Heart left ventricle (tissue), 13 donors: ENCODE results near the gene MSH5.

Source experiments
- POLR2A ChIP-seq, 2 donors: fragments of 450-650 bp; IDR thresholded peaks; one replicate each; pipeline ENCODE4 v1.6.1; 2017; ENCODE audit warnings: antibody characterized with exemption in 2 of 2, mild to moderate bottlenecking in 2 of 2, moderate library complexity in 2 of 2
- TF ChIP-seq, protein P1 (sequence below), 12 donors: fragments of 200-600 bp; sonication (generic) in 4 of 12; IDR thresholded peaks; one replicate each; pipeline versions ENCODE4 v1.5.0 to v1.8.0; 2018 to 2022; ENCODE audit warnings: antibody characterized with exemption in 12 of 12, mild to moderate bottlenecking in 5 of 12
- donor health status: ischemic (EF 13 %, LVEDD 7.1; RV severe dilation, severe dysfunction).
- donor health status: DM: no; HTN: yes; CAD: no.
- donor health status: DM: no; HTN: no; CAD: no.
- donor health status: ischemic (EF 25% LVEDD 6.9; RV normal size, moderate dysfunction).
- donor health status: ischemic (EF 25% LVEDD 5.7; RV mildly dilated, moderate dysfunction).
- donor health status: ischemic (EF 35%, LVEDD 5.7; RV mildly dilated, moderate dysfunction).
- donor health status: nonischemic (EF 11% LVEDD 7.7; RV severe dilation, severe dysfunction).
- donor health status: DM: yes; HTN: yes; CAD: no.
- donor health status: PGD.
- donor health status: ischemic (EF 29% LVEDD 5.4; RV normal size, mild dysfunction).
- donor health status: nonischemic (EF 23%, LVEDD 6.1; RV moderate dilation, normal function).

DNA sequence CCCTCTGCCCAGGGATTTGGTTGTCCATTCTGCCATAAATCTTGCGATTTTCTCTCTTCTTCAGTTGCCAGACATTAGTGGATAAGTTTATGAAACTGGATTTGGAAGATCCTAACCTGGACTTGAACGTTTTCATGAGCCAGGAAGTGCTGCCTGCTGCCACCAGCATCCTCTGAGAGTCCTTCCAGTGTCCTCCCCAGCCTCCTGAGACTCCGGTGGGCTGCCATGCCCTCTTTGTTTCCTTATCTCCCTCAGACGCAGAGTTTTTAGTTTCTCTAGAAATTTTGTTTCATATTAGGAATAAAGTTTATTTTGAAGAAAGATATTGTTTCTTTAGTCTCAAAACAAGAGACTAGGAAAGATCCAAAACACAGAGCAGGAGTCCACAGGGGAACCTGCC lies 22.6 kb downstream of the MSH5 start, which contains the start of gene SAPCD1:
- TF ChIP-seq, protein P1, sequence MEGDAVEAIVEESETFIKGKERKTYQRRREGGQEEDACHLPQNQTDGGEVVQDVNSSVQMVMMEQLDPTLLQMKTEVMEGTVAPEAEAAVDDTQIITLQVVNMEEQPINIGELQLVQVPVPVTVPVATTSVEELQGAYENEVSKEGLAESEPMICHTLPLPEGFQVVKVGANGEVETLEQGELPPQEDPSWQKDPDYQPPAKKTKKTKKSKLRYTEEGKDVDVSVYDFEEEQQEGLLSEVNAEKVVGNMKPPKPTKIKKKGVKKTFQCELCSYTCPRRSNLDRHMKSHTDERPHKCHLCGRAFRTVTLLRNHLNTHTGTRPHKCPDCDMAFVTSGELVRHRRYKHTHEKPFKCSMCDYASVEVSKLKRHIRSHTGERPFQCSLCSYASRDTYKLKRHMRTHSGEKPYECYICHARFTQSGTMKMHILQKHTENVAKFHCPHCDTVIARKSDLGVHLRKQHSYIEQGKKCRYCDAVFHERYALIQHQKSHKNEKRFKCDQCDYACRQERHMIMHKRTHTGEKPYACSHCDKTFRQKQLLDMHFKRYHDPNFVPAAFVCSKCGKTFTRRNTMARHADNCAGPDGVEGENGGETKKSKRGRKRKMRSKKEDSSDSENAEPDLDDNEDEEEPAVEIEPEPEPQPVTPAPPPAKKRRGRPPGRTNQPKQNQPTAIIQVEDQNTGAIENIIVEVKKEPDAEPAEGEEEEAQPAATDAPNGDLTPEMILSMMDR (IDR thresholded peaks at IDR 0.05), result no peak
- TF ChIP-seq POLR2A (IDR thresholded peaks at IDR 0.05), result no peak
